NT2/D1 (cell line): ENCODE data around the gene CDC42EP3.

Source experiments
- DNase-seq: peaks from one replicate; pipeline ENCODE4 v3.0.0-alpha.2; 2011; ENCODE audit warnings: low read depth, low spot score
- H3K27me3 ChIP-seq: 2 replicates; pipeline ENCODE4 v1.6.0; 2011; ENCODE audit warnings: mild to moderate bottlenecking; ENCODE audit not compliant: insufficient read length, insufficient read depth
- H3K36me3 ChIP-seq: 2 replicates; pipeline ENCODE4 v1.6.1; 2011; ENCODE audit warnings: mild to moderate bottlenecking, low read length, mixed read lengths; ENCODE audit not compliant: insufficient read depth, insufficient read length
- H3K4me1 ChIP-seq: 2 replicates; pipeline ENCODE4 v1.5.1; 2011; ENCODE audit not compliant: insufficient read depth, insufficient read length
- H3K4me3 ChIP-seq: 2 replicates; pipeline ENCODE4 v1.5.1; 2011; ENCODE audit warnings: low read depth; ENCODE audit not compliant: insufficient read length
- H3K9ac ChIP-seq: 2 replicates; pipeline ENCODE4 v1.6.0; 2011; ENCODE audit warnings: low read depth; ENCODE audit not compliant: insufficient read length
- H3K9me3 ChIP-seq: 2 replicates; pipeline ENCODE4 v1.5.1; 2011; ENCODE audit warnings: mild to moderate bottlenecking, low read length; ENCODE audit not compliant: insufficient read depth
- SUZ12 ChIP-seq: IDR thresholded peaks from 2 replicates; pipeline ENCODE4 v1.6.1; 2011; ENCODE audit not compliant: insufficient read length, insufficient read depth; ENCODE audit errors: extremely low read depth
- YY1 ChIP-seq: IDR thresholded peaks from 2 replicates; pipeline ENCODE4 v1.6.1; 2011; ENCODE audit not compliant: insufficient read length, insufficient read depth
- ZNF274 ChIP-seq: IDR thresholded peaks from 2 replicates; pipeline ENCODE4 v1.6.1; 2011; ENCODE audit warnings: mild to moderate bottlenecking, low read depth, low read length

CDC42EP3 gene

GRCh38 chr2:37609782-37610181, 61.7 kb downstream of the CDC42EP3 start:
- TF ChIP-seq ZNF274 (no peak), SUZ12 (no peak), YY1 (no peak)
- no peaks in the 10 kb centered on the region for H3K4me1 ChIP-seq
- no peak overlapping the region for H3K4me3 ChIP-seq
- H3K9ac ChIP-seq: no peak overlapping the region
- H3K9me3 ChIP-seq: no peaks in the 10 kb centered on the region
- DNase-seq: no peak
- H3K36me3 ChIP-seq: no peaks in the 10 kb centered on the region
- no peaks in the 10 kb centered on the region for H3K27me3 ChIP-seq

- no peak for DNase-seq
- TF ChIP-seq ZNF274 (no peak), YY1 (no peak), SUZ12 (no peak)
- H3K27me3 ChIP-seq: no peaks in the 10 kb centered on the region
- H3K4me1 ChIP-seq: peaks cover 2% of the 10 kb centered on the region
- H3K36me3 ChIP-seq: no peaks in the 10 kb centered on the region
- no peak overlapping the region for H3K4me3 ChIP-seq
- no peaks in the 10 kb centered on the region for H3K9me3 ChIP-seq
- no peak overlapping the region for H3K9ac ChIP-seq
These were observed 66.7 kb downstream of the CDC42EP3 start for GRCh38 chr2:37604716-37605115.

GRCh38 chr2:37602702-37603101, 68.7 kb downstream of the CDC42EP3 start:
- no peak overlapping the region for H3K9ac ChIP-seq
- H3K4me1 ChIP-seq: peaks cover 2% of the 10 kb centered on the region
- DNase-seq: no peak
- H3K27me3 ChIP-seq: no peaks in the 10 kb centered on the region
- no peak for TF ChIP-seq ZNF274
- TF ChIP-seq YY1: no peak
- TF ChIP-seq SUZ12: no peak
- no peaks in the 10 kb centered on the region for H3K9me3 ChIP-seq
- H3K4me3 ChIP-seq: no peak overlapping the region
- H3K36me3 ChIP-seq: no peaks in the 10 kb centered on the region

GRCh38 chr2:37602040-37602439, 69.4 kb downstream of the CDC42EP3 start:
- no peaks in the 10 kb centered on the region for H3K27me3 ChIP-seq
- H3K9me3 ChIP-seq: no peaks in the 10 kb centered on the region
- no peak overlapping the region for H3K9ac ChIP-seq
- H3K36me3 ChIP-seq: no peaks in the 10 kb centered on the region
- no peak overlapping the region for H3K4me3 ChIP-seq
- DNase-seq: no peak
- TF ChIP-seq YY1 (no peak), ZNF274 (no peak), SUZ12 (no peak)
- H3K4me1 ChIP-seq: peaks cover 2% of the 10 kb centered on the region

- H3K4me3 ChIP-seq: no peak overlapping the region
These were observed 69.9 kb downstream of the CDC42EP3 start for GRCh38 chr2:37601569-37601968.

GRCh38 chr2:37600735-37601134, 70.7 kb downstream of the CDC42EP3 start:
- no peak for DNase-seq
- TF ChIP-seq ZNF274 (no peak), YY1 (no peak), SUZ12 (no peak)
- H3K27me3 ChIP-seq: no peaks in the 10 kb centered on the region
- H3K36me3 ChIP-seq: no peaks in the 10 kb centered on the region
- peaks cover 2% of the 10 kb centered on the region for H3K4me1 ChIP-seq
- no peak overlapping the region for H3K4me3 ChIP-seq
- H3K9ac ChIP-seq: no peak overlapping the region
- H3K9me3 ChIP-seq: no peaks in the 10 kb centered on the region

More at GRCh38 chr2:37601569-37601968, 69.9 kb downstream of the CDC42EP3 start:
- H3K9ac ChIP-seq: no peak overlapping the region
- no peaks in the 10 kb centered on the region for H3K36me3 ChIP-seq
- no peak for DNase-seq
- TF ChIP-seq ZNF274 (no peak), SUZ12 (no peak), YY1 (no peak)
- H3K4me1 ChIP-seq: peaks cover 2% of the 10 kb centered on the region
- no peaks in the 10 kb centered on the region for H3K9me3 ChIP-seq
- no peaks in the 10 kb centered on the region for H3K27me3 ChIP-seq

GRCh38 chr2:37599688-37600525, 71.5 kb downstream of the CDC42EP3 start:
- no peak for DNase-seq
- Histone ChIP-seq H3K36me3 (no peaks in the 10 kb centered on the region), H3K9ac (no peak overlapping the region), H3K4me1 (peaks cover 2% of the 10 kb centered on the region), H3K4me3 (no peak overlapping the region), H3K27me3 (no peaks in the 10 kb centered on the region), H3K9me3 (no peaks in the 10 kb centered on the region)
- no peak for TF ChIP-seq SUZ12
- TF ChIP-seq ZNF274: no peak
- no peak for TF ChIP-seq YY1
